ENCODE data around the gene TNXB. TPM values are rescaled to one million over a fixed set of nuclear protein-coding genes. Genes with fewer than 3 reads are reported as not detected.
"Not testable (repeated sequence)": the region's sequence is repeated elsewhere in the genome, so short reads cannot be mapped to it uniquely, and the experiment has no call there.

Gene TNXB
- total RNA-seq, 1 experiment from 2014 or later: 3.6 TPM

DNA sequence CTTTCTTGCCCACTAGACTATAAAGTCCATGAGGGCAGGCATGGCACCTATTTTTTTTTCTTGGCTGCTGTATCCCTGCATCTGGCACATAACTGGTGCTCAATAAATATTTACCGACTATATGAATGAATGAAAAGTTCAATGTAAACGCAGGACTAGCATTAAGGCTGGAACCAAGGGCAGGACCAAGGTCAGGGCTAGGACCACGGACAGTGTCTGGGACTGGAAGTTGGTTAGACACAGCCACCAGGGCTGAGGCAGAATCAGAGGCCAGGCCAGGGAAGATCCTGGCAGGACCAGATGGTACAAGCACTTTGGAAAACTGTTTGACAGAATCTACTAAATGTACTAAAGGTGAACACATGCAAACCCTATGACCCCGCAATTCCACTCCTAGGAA, 3.7 kb downstream of the TNXB start:
- DNase-seq: no peak
- H3K9me3 ChIP-seq: no peaks in the 10 kb centered on the region

DNA sequence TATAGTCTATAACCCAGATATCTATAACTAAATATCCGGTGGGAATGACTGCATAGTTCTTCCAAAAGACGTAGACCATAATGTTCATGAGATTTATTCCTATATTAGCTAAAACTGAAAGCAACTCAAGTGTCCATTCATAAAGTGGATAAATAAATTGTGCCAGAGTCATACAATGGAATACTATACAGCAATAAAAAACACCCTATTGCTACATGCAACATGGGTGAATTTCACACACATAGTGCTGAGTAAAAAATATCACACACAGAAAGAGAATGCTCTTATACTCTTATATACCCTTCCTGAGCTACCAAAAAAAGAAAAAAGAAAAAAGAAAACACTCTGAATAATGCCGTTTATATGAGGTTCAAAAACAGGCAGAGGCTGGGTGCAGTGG, 6.9 kb downstream of the TNXB start:
- H3K9me3 ChIP-seq: no peaks in the 10 kb centered on the region
- no peaks in the 10 kb centered on the region for H3K27me3 ChIP-seq
- H3K36me3 ChIP-seq: no peaks in the 10 kb centered on the region
- H3K4me3 ChIP-seq: no peak overlapping the region
- DNase-seq: no peak

More for the DNA sequence above, 3.7 kb downstream of the TNXB start:
- Histone ChIP-seq H3K36me3 (no peaks in the 10 kb centered on the region), H3K27me3 (no peaks in the 10 kb centered on the region), H3K4me3 (no peak overlapping the region)

DNA sequence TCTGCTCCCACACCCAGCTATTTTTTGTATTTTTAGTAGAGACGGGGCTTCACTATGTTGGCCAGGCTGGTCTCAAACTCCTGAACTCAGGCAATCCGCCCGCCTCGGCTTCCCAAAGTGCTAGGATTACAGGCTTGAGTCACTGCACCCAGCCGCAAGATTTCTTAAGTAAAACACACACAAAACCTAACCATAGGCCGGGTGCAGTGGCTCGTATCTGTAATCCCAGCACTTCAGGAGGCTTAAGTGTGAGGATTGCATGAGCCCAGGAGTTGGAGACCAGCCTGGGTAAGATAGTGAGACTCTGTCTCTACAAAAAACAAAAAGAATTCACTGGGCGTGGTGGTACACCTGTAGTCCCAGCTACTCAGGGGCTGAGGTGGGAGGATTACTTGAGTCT, 8.9 kb downstream of the TNXB start:
- H3K36me3 ChIP-seq, H3K4me3 ChIP-seq, H3K27me3 ChIP-seq, H3K9me3 ChIP-seq: not testable (repeated sequence)
- peak; percentile 46 for DNase-seq

DNA sequence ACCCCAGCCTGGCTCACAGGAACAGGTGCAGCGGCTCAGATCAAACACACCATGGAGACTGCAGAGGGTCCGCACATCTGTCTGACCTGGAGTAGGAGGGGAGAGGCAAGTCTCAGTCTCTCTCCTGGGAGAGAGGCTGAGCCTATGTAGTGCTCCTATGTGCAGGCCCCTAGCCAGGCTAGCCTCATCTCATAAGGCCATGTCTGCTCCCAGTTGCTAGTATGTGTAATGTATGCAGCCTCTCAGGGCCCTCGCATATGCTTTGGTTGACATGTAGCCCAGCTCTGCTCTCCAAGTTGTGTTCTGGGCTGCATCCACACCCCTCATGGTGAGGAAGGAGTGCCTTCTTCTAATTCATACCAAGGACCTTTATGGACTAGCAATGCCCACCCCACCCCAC, 11.8 kb downstream of the TNXB start:
- DNase-seq: no peak
- Histone ChIP-seq H3K4me3 (no peak overlapping the region), H3K9me3 (no peaks in the 10 kb centered on the region), H3K36me3 (no peaks in the 10 kb centered on the region), H3K27me3 (no peaks in the 10 kb centered on the region)

DNA sequence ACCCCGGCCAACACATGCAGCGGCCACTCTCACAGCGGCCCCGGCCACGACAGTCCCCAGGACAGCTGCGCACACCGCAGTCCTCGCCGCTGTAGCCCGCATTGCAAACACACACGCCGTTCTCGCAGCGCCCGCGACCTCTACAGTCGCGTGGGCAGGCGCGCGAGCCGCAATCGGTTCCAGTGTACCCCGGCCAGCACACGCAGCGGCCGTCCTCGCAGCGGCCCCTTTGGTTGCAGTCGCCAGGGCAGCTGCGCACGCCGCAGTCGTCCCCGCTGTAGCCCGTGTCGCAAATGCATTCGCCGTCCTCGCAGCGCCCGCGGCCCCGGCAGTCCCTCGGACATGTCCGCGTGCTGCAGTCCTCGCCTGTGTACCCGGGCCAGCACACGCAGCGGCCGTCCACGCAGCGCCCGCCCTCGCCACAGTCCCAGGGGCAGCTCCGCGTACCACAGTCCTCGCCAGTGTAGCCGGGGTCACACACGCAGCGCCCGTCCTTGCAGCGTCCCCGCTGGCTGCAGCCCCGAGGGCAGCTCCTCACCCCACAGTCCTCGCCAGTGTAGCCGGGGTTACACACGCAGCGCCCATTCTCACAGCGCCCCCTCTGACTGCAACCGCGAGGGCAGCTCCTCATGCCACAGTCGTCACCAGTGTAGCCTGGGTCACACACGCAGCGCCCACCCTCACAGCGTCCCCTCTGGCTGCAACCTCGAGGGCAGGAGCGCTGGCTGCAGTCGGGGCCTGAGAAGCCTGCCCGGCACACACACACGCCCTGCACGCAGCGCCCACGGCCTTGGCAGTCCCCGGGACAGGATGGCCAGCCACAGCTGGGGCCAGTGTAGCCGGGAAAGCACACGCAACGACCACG, 12.5 kb downstream of the TNXB start:
- DNase-seq: no peak
- Histone ChIP-seq H3K9me3 (no peaks in the 10 kb centered on the region), H3K4me3 (no peak overlapping the region), H3K36me3 (no peaks in the 10 kb centered on the region), H3K27me3 (no peaks in the 10 kb centered on the region)

DNA sequence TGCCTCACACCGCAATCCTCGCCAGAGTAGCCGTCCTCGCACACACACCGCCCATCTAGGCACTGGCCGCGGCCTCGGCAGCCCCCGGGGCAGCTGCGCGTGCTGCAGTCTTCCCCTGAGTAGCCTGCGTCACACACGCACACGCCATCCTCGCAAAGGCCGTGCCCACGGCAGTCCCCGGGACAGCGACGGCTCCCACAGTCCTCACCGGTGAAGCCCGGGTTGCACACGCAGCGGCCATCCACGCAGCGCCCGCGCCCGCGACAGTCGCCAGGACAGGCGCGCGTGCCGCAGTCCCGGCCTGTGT, 13.1 kb downstream of the TNXB start:
- no peak for DNase-seq
- Histone ChIP-seq H3K4me3 (no peak overlapping the region), H3K27me3 (no peaks in the 10 kb centered on the region), H3K36me3 (no peaks in the 10 kb centered on the region), H3K9me3 (no peaks in the 10 kb centered on the region)

DNA sequence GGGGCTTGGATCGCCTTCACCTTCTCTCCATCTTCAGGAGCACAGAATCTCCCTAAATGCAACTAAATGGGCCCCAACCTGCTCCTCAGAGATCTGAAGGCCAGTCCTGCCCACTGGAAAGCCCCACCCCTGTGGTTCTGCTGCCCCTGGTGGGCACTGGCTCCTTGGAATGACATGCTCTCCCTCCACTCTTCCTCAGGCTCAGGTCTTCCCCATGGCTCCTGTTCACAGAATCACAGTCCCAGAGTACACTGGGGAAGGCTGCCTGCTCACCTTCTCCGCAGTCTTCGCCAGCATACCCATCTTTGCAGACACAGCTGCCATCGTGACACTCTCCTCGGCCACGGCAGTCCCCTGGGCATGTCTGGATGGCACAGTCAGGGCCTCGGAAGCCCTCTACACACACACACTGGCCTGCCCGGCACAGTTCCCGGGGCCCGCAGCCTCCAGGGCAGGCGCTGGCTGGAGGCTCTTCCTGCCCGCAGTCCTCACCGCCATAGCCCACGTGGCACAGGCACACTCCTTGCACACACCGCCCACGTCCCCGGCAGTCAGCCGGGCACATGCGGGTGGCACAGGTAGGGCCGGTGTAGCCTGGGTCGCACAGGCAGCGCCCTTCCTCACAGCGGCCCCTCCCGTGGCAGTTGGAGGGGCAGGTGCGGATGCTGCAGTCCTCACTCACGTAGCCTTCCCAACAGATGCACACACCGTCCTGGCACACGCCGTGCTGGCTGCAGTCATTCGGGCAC, 13.6 kb downstream of the TNXB start:
- DNase-seq: no peak
- H3K27me3 ChIP-seq: no peaks in the 10 kb centered on the region
- H3K36me3 ChIP-seq: no peaks in the 10 kb centered on the region
- no peak overlapping the region for H3K4me3 ChIP-seq
- H3K9me3 ChIP-seq: no peaks in the 10 kb centered on the region

DNA sequence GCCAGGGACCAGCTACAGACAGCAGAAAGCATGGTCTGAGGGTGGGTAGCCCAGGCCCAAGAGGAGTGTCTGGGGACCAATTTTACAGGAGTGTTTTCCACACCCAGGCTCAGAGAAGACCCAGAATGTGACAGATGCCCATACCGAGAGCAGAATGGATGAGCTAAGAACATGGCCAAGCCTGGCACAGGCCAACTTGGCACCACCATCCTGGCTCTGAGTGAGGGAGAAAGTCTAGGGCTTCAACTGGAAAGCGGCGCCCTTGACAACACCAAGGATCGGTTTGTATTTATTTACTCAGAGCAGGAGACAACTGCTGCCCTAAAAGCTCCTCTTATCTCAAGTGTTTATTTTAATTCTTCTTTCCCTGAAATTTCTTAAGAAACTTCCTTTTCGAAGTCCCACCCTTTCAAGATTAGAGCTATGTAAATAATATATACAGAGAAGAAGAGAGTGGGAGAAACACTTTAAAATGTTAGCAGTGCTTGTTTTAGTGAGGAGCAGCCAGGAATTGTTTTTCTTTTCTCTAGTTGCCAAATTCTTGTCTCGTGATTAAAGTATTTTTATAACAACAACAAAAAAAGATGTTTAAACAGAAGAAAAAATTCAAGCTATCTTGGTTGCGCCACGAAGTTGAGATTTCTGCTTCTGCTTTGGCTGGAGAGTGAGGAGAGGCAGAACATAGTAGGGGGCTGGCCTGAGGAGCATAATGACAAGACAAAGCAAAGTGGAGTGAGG, 16.2 kb downstream of the TNXB start:
- no peaks in the 10 kb centered on the region for H3K27me3 ChIP-seq
- DNase-seq: peak; percentile 92
- no peaks in the 10 kb centered on the region for H3K9me3 ChIP-seq
- no peak overlapping the region for H3K4me3 ChIP-seq
- no peaks in the 10 kb centered on the region for H3K36me3 ChIP-seq

DNA sequence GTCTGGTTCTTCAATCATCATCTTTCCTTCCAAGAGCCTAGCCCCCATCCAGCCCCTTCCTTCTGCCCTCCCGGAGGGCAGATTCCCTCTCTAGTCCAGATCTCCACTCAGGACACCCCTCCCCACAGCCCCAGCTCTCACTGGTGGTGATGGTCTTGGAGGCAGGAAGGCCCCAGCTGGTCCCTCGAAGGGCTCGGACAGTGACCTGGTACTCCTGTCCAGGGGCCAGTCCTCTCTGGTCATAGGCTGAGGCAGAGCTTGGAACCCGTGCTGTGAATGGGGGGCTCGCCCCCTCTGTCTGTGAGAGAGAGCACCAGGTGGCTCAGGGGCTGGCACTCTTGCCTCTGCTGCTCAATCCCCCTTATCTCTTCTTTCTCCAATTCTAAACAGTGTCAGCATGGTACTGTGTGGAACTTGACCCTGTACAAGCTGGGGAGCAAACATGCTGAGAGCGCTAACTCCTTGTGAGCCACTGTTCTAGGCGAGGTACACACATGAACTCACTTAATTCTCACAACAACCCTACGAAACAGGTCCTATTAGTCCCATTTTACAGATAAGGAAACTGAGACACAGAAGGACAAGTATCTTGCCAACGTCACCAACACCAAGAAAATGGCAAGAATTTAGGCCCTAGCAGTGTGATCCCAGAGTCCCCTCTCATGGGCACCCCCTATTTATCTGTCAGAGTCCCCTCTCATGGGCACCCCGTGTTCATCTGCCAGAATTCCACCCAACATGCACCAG, 19.9 kb downstream of the TNXB start:
- no peak overlapping the region for H3K4me3 ChIP-seq
- no peaks in the 10 kb centered on the region for H3K9me3 ChIP-seq
- H3K36me3 ChIP-seq: no peaks in the 10 kb centered on the region
- DNase-seq: no peak
- H3K27me3 ChIP-seq: no peaks in the 10 kb centered on the region

DNA sequence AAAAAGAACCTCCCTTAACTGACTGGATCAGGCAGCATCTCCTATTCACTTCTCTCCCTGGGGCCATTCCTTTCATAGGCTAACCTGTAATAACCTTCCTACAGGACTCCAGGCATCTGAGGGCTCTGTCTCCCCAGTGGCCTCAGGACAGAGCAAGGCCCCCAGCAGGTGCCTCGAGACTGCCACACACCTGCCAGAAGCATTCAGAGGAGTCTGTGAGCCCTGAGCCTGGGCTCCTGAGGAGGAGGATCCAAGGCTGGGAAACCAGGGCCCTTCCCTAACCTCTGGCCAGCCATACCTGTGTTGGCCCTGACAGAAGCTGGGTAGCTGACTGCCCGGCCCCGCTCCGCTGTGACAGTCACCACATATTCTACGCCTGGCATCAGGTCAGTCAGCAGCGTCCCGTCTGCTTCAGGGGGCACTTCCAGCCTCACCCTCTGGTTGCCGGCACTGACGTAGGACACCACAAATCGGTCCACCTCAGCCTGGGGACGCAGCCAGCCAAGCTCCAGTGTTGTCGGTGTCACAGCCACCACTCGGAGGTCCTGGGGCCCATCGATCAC, 20.6 kb downstream of the TNXB start:
- no peak for DNase-seq
- H3K27me3 ChIP-seq: no peaks in the 10 kb centered on the region
- no peaks in the 10 kb centered on the region for H3K9me3 ChIP-seq
- H3K4me3 ChIP-seq: no peak overlapping the region
- no peaks in the 10 kb centered on the region for H3K36me3 ChIP-seq

DNA sequence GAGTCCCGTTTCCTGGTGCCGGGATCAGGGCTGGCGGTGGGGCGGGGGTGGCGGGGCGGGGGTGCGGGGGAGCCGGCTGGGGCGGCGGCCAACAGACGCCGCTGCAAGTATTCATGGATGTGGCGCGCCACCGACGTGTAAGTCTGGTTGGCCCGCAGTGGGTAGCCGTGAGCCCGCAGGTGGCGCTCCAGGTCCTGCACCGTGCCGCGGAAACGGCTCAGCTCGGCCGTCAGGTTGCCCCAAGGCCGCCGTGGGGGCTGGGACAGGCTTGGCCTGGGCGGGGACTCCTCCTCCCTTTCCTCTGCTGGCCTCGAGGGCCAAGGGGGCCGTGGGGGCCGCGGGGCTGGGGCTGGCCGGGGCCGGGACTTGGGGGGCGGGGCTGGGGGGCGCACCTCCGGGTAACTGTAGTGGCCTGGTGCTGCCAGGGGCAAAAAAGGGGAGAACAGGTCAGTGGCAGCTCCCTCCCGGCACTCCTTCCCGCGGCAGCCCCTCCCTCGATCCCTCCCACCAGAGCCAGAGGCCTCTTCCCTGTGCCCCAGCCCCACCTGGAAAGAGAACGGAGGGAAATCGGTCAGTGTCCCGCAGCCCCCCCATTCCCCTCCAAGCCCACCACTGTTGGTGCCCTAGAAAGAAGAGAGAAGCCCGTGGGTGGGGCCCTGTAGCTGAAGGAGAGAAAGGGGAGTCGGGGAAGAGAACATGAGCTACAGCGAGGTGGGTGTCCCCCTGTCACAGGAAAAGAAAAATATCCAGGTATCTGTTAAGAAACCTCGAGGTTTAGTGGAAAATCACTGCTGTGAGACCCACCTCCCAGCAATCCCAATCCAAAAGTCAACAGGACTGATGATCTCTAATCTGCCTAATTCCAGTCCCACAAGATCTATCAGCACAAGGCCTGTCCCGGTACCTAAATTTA, 21.3 kb downstream of the TNXB start:
- no peaks in the 10 kb centered on the region for H3K9me3 ChIP-seq
- DNase-seq: no peak
- no peaks in the 10 kb centered on the region for H3K36me3 ChIP-seq
- no peak overlapping the region for H3K4me3 ChIP-seq
- no peaks in the 10 kb centered on the region for H3K27me3 ChIP-seq

DNA sequence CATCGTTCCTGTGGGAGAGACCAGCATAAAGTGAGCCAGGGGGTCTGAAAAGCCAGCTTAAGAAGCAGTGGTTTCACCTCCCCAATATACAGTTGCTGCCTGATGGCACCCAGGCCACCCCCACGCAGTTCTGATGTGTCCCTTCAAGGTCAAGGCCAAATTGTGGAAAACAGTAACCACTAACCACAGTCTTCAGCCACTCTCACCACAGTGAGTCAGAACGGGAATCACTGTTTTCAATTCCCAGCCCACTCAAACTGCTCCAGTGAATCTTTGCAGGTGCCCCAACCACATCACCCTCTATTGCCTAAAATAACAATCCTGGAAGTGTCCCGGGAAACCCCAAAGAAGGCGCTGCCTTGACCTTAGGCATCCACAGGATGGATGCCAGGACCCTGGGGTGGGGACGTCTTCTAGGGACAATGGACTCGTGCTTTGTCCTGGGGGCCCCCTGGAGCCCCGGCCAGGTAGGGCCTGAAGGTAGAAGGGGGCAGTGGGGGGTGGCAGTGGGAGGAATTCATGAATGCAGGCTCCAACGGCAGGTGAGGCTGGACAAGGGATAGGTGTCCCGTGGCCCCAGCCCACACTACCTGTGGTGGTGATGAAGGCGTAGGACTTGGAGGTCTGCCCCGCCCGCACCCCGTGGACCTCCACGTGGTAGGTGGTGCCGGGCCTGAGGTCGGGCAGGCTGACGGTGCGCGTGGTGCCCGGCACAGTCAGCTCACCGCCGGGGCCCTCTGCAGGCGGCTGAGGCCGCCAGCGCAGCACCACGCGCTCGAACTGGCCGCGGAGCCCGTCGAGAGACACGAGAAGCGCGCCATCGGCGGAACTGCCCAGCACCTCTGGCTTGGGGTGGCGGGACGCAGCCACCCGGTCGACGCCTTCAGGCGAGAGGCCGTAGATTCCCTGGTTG, 22.2 kb downstream of the TNXB start:
- Histone ChIP-seq H3K36me3 (no peaks in the 10 kb centered on the region), H3K9me3 (no peaks in the 10 kb centered on the region), H3K27me3 (no peaks in the 10 kb centered on the region), H3K4me3 (no peak overlapping the region)
- peak; percentile 28 for DNase-seq

DNA sequence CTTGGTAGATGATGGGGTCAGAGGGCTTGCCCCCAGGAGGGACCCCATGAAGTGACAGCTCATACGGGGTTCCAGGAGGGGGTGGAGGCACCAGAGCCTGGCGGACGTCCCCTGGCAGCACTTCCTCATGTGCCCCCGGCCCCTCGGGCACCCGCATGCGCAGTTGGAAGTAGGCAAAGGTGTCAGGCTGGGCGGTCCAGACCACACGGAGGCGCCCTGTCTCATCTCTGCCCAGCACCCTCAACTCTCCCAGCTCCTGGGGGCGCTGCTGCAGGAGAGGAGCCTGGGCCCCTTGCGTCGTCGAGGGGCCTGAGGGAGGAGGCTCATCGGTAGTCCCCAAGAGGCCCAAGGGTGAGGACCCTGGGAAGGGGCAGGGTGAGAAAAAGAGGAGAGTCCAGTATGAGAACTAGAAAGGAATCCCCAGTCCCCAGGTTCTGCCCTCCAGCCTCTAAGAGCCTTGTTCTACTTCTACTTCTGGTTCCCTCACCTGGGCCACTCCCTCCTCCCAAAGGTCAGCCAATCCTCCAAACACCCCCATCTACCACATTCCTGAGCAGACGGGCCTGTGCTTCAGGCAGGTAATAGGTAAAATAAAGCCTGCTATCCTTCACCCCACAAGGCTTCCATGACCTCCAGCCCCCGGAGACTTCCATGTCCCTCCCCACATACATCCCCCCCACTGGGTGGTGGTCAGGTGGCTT, 23.2 kb downstream of the TNXB start:
- Histone ChIP-seq H3K9me3 (no peaks in the 10 kb centered on the region), H3K27me3 (no peaks in the 10 kb centered on the region), H3K36me3 (no peaks in the 10 kb centered on the region), H3K4me3 (no peak overlapping the region)
- DNase-seq: no peak

DNA sequence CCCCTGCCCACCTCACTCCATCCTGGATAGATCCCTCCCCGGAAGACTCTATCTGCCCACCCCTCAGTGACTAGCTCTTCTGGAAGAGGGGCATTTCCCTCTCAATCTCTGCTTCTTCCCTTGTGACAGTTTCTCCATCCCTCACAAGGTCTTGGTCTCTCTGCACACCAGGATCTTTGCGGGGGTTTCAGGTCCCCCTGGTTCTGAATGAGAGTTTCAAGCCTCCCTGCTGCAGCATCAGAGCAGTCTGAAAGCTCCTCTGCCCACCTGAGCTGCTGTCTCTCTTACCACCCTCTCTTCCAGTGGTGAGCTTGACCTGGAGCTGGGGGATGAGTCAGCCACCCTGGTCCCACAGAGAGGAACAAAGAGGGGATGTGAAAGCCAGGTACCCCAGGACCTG, 24.4 kb downstream of the TNXB start:
- Histone ChIP-seq H3K4me3 (no peak overlapping the region), H3K9me3 (no peaks in the 10 kb centered on the region), H3K27me3 (no peaks in the 10 kb centered on the region), H3K36me3 (no peaks in the 10 kb centered on the region)
- DNase-seq: no peak
